Fibroblast of lung (primary cell): ENCODE results near the gene LRRC17. TPM values are rescaled to one million over a fixed set of nuclear protein-coding genes. Genes with fewer than 3 reads are reported as not detected.

Experiments used
- DNase-seq, 2 donors: peaks; one replicate each; pipeline versions ENCODE4 v3.0.0 to v3.0.0-alpha.2; 2010; ENCODE audit warnings: low read depth in 2 of 2
- H2AFZ ChIP-seq: 2 replicates; pipeline ENCODE4 v1.5.1; 2012; ENCODE audit warnings: low read length, control low read depth, inconsistent platforms
- H3K27ac ChIP-seq: 2 replicates; pipeline ENCODE4 v1.5.1; 2011; ENCODE audit warnings: low read length, control low read depth; ENCODE audit not compliant: insufficient read depth
- H3K27me3 ChIP-seq: 2 replicates; pipeline ENCODE4 v1.5.1; 2011; ENCODE audit warnings: mild to moderate bottlenecking, low read length; ENCODE audit not compliant: control insufficient read depth, insufficient read depth
- H3K36me3 ChIP-seq: 2 replicates; pipeline ENCODE4 v1.5.1; 2011; ENCODE audit warnings: low read length; ENCODE audit not compliant: control insufficient read depth, insufficient read depth
- H3K4me1 ChIP-seq: 2 replicates; pipeline ENCODE4 v1.5.1; 2011; ENCODE audit warnings: low read length; ENCODE audit not compliant: control insufficient read depth, insufficient read depth; ENCODE audit errors: extremely low read depth
- H3K4me2 ChIP-seq: 2 replicates; pipeline ENCODE4 v1.5.1; 2011; ENCODE audit warnings: low read length, control low read depth; ENCODE audit not compliant: insufficient read depth; ENCODE audit errors: extremely low read depth
- H3K4me3 ChIP-seq, 4 experiments: fragments of 200-600 bp in 1 of 4; sonication (generic) in 1 of 4; replicated peaks in 1 of 4; 2 replicates each; pipeline ENCODE4 v1.5.1; 2011 to 2016; ENCODE audit warnings: low read length in 4 of 4, low read depth in 3 of 4, mild to moderate bottlenecking in 3 of 4, control low read depth in 2 of 4, inconsistent platforms in 1 of 4, mixed read lengths in 1 of 4; ENCODE audit not compliant: insufficient read depth in 1 of 4; ENCODE audit errors: control extremely low read depth in 1 of 4
- H3K79me2 ChIP-seq: 2 replicates; pipeline ENCODE4 v1.5.1; 2012; ENCODE audit warnings: mild to moderate bottlenecking, low read length, inconsistent platforms; ENCODE audit not compliant: control insufficient read depth, insufficient read depth
- H3K9ac ChIP-seq: 2 replicates; pipeline ENCODE4 v1.5.1; 2011; ENCODE audit warnings: mild to moderate bottlenecking, low read length, control low read depth; ENCODE audit not compliant: insufficient read depth
- H3K9me3 ChIP-seq: 2 replicates; pipeline ENCODE4 v1.5.1; 2012; ENCODE audit warnings: low read depth, low read length; ENCODE audit not compliant: control insufficient read depth, insufficient read depth
- H4K20me1 ChIP-seq: 2 replicates; pipeline ENCODE4 v1.5.1; 2011; ENCODE audit warnings: low read length; ENCODE audit not compliant: control insufficient read depth, insufficient read depth; ENCODE audit errors: extremely low read depth
- EZH2 ChIP-seq: IDR thresholded peaks from 2 replicates; pipeline ENCODE4 v1.5.1; 2012; ENCODE audit warnings: low read length, control low read depth, mild to moderate bottlenecking; ENCODE audit errors: missing control alignments
- polyA plus RNA-seq, 2 donors: library from polyadenylated mRNA; depleted of rRNA in 1 of 2; stranded (reverse) in 1 of 2; unstranded in 1 of 2; fragments of >200 nt; gene quantifications; 2 replicates each; pipeline ENCODE4 v1.2.1, GENCODE V29; 2011 to 2012; ENCODE audit warnings: missing spikeins in 1 of 2
- total RNA-seq: library from RNA; depleted of rRNA; stranded (reverse); fragments of >200 nt; gene quantifications from 2 replicates; pipeline ENCODE4 v1.2.1, GENCODE V29; 2014
- TF ChIP-seq, protein P1 (sequence below), 2 donors: IDR thresholded peaks in 1 of 2; conservative IDR thresholded peaks in 1 of 2; 1 replicate in 1 of 2; 2 replicates in 1 of 2; pipeline ENCODE4 v1.5.1; 2011 to 2012; ENCODE audit warnings: low read length in 2 of 2, control low read depth in 1 of 2, inconsistent platforms in 1 of 2, low read depth in 1 of 2, mild to moderate bottlenecking in 1 of 2

Gene LRRC17
- total and polyA plus RNA-seq, 2 donors (not counting 1 experiment from before 2014, with no cell fraction given) = 12.6 to 31.5 TPM

DNA sequence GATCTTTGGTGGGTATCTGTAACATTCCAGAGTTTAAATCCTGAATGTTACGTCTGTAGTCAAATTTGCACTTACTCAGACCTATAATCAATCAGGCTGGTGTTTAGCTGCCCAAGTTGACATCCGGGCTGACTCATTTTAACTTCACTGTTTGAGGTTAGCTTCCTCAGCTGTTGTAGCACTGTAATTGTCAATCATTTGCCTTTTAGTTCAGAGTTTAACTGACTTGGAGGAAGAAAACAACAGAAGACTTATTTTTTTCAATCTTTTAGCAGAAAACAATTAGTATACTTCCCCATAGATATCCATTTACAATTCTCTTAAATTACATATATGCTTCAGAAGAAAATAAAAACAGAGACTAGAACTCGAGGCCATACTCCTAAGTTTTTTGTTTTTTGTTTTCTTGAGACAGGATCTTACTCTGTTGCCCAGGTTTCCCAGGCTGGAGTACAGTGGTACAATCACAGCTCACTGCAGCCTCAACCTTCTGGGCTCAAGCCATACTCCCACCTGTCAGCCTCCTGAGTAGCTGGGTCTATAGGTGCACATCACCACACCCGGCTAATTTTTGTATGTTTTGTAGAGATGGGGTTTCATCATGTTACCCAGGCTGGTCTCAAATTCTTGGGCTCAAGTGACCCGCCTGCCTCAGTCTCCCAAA lies 38.5 kb upstream of the LRRC17 start:
- Histone ChIP-seq H3K9ac (no peak overlapping the region), H3K27ac (peak overlapping the region; percentile 78), H3K4me3 (no peak overlapping the region), H3K79me2 (no peaks in the 10 kb centered on the region), H3K36me3 (no peaks in the 10 kb centered on the region), H3K9me3 (no peaks in the 10 kb centered on the region), H3K4me1 (peaks cover 35% of the 10 kb centered on the region), H3K4me2 (peak overlapping the region; percentile 73), H2AFZ (no peak overlapping the region), H4K20me1 (no peaks in the 10 kb centered on the region), H3K27me3 (no peaks in the 10 kb centered on the region)
- DNase-seq = peak; percentile 89 to 99
- no peak for TF ChIP-seq EZH2
- TF ChIP-seq, protein P1, sequence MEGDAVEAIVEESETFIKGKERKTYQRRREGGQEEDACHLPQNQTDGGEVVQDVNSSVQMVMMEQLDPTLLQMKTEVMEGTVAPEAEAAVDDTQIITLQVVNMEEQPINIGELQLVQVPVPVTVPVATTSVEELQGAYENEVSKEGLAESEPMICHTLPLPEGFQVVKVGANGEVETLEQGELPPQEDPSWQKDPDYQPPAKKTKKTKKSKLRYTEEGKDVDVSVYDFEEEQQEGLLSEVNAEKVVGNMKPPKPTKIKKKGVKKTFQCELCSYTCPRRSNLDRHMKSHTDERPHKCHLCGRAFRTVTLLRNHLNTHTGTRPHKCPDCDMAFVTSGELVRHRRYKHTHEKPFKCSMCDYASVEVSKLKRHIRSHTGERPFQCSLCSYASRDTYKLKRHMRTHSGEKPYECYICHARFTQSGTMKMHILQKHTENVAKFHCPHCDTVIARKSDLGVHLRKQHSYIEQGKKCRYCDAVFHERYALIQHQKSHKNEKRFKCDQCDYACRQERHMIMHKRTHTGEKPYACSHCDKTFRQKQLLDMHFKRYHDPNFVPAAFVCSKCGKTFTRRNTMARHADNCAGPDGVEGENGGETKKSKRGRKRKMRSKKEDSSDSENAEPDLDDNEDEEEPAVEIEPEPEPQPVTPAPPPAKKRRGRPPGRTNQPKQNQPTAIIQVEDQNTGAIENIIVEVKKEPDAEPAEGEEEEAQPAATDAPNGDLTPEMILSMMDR (conservative IDR thresholded peaks at IDR 0.05 in 1 of 2, IDR thresholded peaks at IDR 0.05 in 1 of 2; ENCODE audit: low read depth in 1 of 2, low read length in 2 of 2) = no peak

DNA sequence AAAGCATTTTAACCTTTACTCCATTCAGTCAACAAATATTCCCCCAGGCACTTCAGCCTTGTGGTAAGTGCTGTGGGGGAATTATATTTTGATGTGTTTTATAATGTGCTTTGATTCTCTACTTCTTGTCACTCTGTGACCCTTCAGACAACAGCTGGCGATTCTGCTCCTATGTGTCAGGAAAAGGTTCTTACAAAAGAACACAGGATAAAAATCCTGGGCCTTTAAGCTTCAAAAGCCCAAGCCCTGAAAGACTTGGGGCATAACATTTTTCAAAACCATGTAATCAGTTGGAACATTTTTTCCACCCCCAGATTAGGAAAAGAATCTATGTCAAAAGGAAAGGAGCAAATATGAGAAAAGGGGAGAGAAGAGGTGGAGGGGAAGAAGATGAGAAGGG lies 37.8 kb upstream of the LRRC17 start:
- Histone ChIP-seq H3K27me3 (no peaks in the 10 kb centered on the region), H3K9ac (no peak overlapping the region), H3K79me2 (no peaks in the 10 kb centered on the region), H3K27ac (peak overlapping the region; percentile 78), H3K36me3 (no peaks in the 10 kb centered on the region), H3K4me3 (no peak overlapping the region), H3K9me3 (no peaks in the 10 kb centered on the region), H4K20me1 (no peaks in the 10 kb centered on the region), H3K4me1 (peaks cover 35% of the 10 kb centered on the region), H3K4me2 (no peak overlapping the region), H2AFZ (no peak overlapping the region)
- TF ChIP-seq, protein P1 (conservative IDR thresholded peaks at IDR 0.05 in 1 of 2, IDR thresholded peaks at IDR 0.05 in 1 of 2; ENCODE audit: low read depth in 1 of 2, low read length in 2 of 2) = no peak
- no peak for TF ChIP-seq EZH2
- peak in 1 of 2 donors; percentile 78 for DNase-seq

DNA sequence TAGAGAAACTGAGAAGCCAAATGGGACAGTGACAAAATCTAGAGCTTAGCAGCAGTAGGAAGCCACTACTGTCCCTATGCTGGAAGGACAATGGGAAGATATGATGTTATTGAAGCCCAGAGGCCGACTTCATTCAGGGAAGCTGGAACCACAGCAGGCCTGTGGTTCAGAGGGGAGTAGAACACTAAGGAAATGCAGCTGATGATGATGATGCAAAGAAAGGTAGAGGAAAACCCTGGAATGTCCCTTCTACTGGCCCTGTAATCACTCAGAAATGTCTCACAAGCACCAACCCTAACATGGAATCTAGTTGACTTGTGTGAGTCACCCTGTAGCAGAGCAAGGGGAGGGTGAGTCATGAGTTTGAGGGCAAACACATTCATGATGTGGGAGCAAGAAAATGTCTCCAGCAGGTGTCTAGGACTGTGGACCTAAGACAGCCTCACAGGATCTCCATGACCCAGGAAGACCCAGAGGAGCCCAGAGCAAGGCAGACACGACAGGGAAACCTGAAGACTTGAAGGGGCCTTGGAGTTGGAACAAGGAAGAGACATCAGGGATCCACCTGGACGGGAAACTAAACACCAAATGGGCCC lies 37.0 kb upstream of the LRRC17 start:
- no peak overlapping the region for H2AFZ ChIP-seq
- DNase-seq = peak; percentile 95 to 100
- H3K27ac ChIP-seq = peak overlapping the region; percentile 78
- no peak overlapping the region for H3K9ac ChIP-seq
- no peaks in the 10 kb centered on the region for H3K9me3 ChIP-seq
- no peaks in the 10 kb centered on the region for H3K79me2 ChIP-seq
- no peaks in the 10 kb centered on the region for H3K36me3 ChIP-seq
- no peaks in the 10 kb centered on the region for H3K27me3 ChIP-seq
- H3K4me2 ChIP-seq = no peak overlapping the region
- peaks cover 35% of the 10 kb centered on the region for H3K4me1 ChIP-seq
- TF ChIP-seq EZH2 = no peak
- TF ChIP-seq, protein P1 (conservative IDR thresholded peaks at IDR 0.05 in 1 of 2, IDR thresholded peaks at IDR 0.05 in 1 of 2; ENCODE audit: low read depth in 1 of 2, low read length in 2 of 2) = no peak
- no peak overlapping the region for H3K4me3 ChIP-seq
- no peaks in the 10 kb centered on the region for H4K20me1 ChIP-seq
